ENCODE results near the gene TTBK1. TPM values are rescaled to one million over a fixed set of nuclear protein-coding genes. Genes with fewer than 3 reads are reported as not detected.

TTBK1 gene
- total RNA-seq, 1 experiment from 2014 or later, result 0.68 TPM

DNA sequence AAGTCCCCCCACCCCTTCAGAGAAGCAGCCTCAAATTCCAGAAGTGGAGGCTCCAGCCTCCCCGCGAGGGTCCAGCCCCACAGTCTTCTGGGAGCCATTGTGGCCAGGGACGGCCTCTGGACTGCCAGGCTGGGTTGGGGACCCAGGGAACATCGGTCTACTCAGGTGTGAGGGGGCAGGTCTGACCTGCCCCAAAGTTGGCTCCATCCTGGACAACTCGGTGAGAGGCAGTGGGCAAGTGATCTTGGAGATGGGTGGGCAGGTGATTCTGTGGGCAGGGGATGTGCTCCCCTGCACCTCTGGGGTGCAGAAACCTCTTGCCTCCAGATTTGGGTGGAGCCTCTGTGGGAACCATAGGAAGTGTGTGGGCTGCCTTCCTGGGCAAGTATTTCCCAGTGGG lies 42.6 kb downstream of the TTBK1 start (continued):
- TF ChIP-seq, protein P1, sequence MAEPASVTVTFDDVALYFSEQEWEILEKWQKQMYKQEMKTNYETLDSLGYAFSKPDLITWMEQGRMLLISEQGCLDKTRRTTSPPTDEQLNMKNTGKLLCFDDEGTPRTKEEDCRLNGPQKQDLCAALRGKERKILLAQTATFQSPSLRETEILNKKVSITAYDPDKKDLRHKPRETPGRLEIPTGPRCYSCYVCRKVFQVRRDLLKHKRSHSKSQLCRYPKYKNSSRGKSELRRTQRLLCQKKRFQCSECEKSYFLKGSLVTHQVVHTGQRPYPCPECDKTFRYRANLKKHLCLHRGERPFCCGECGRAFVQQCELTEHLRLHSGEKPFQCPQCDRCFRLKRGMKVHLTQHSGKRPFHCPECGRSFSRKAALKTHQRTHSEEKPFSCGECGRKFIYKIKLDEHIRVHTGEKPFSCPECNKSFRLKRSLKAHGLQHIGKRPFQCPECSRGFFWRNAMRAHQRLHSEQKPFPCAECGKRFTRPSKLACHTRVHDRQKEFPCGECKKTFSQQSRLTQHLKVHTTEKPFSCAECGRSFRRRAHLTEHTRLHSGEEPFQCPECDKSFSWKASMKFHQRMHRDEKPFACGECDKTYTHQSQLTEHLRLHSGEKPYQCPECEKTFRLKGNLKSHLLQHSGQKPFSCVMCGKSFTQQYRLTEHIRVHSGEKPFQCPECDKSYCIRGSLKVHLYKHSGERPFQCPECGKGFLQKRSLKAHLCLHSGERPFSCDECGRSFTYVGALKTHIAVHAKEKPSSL (CRISPR knock-in tag; conservative IDR thresholded peaks at IDR 0.05), result no peak
- TF ChIP-seq GTF2I (CRISPR knock-in tag; conservative IDR thresholded peaks at IDR 0.05), result no peak

GRCh38 chr6:43286456-43286979 lies 43.2 kb downstream of the TTBK1 start:
- Mint-ChIP-seq H3K27me3 (ENCODE audit: low read depth) (peaks cover 23% of the 10 kb centered on the region), H3K27ac (no peak overlapping the region), H3K4me1 (peaks cover 7% of the 10 kb centered on the region), H3K36me3 (no peaks in the 10 kb centered on the region), H3K4me3 (no peak overlapping the region), H3K9me3 (no peaks in the 10 kb centered on the region)
- ChIA-PET POLR2A (interaction anchor here (1.1 to 1.7 kb wide), 3 partner anchors 11 to 211 kb away, joined by 3 to 8 read pairs (median 6); partner anchors contain the start of genes CUL9, PTK7 and SLC22A7), CTCF (interaction anchor here (1.0 to 3.7 kb wide), 22 partner anchors 8 to 210 kb away, joined by 3 to 53 read pairs (median 6); partner anchors contain the start of genes CRIP3, DNPH1, SLC22A7 and ZNF318)
- DNase-seq (ENCODE audit: low spot score), result no peak
- TF ChIP-seq CBFB (CRISPR knock-in tag; IDR thresholded peaks at IDR 0.05; ENCODE audit: low read depth) (no peak), AR (CRISPR knock-in tag; IDR thresholded peaks at IDR 0.05) (no peak), E2F4 (CRISPR knock-in tag; IDR thresholded peaks at IDR 0.05; ENCODE audit: borderline replicate concordance, low read depth) (no peak), ATF2 (CRISPR knock-in tag; IDR thresholded peaks at IDR 0.05; ENCODE audit: borderline replicate concordance, low read depth) (no peak), GRHL2 (CRISPR knock-in tag; IDR thresholded peaks at IDR 0.05; ENCODE audit: insufficient replicate concordance, severe bottlenecking) (no peak), E2F5 (CRISPR knock-in tag; IDR thresholded peaks at IDR 0.05) (no peak), NFYB (CRISPR knock-in tag; conservative IDR thresholded peaks at IDR 0.05; ENCODE audit: low read depth) (no peak), RELA (CRISPR knock-in tag; IDR thresholded peaks at IDR 0.05; ENCODE audit: borderline replicate concordance) (no peak), RORB (CRISPR knock-in tag; IDR thresholded peaks at IDR 0.05) (no peak), ATF3 (CRISPR knock-in tag; conservative IDR thresholded peaks at IDR 0.05) (no peak), ZMAT4 (CRISPR knock-in tag; IDR thresholded peaks at IDR 0.05) (no peak)
- TF ChIP-seq, protein P2, sequence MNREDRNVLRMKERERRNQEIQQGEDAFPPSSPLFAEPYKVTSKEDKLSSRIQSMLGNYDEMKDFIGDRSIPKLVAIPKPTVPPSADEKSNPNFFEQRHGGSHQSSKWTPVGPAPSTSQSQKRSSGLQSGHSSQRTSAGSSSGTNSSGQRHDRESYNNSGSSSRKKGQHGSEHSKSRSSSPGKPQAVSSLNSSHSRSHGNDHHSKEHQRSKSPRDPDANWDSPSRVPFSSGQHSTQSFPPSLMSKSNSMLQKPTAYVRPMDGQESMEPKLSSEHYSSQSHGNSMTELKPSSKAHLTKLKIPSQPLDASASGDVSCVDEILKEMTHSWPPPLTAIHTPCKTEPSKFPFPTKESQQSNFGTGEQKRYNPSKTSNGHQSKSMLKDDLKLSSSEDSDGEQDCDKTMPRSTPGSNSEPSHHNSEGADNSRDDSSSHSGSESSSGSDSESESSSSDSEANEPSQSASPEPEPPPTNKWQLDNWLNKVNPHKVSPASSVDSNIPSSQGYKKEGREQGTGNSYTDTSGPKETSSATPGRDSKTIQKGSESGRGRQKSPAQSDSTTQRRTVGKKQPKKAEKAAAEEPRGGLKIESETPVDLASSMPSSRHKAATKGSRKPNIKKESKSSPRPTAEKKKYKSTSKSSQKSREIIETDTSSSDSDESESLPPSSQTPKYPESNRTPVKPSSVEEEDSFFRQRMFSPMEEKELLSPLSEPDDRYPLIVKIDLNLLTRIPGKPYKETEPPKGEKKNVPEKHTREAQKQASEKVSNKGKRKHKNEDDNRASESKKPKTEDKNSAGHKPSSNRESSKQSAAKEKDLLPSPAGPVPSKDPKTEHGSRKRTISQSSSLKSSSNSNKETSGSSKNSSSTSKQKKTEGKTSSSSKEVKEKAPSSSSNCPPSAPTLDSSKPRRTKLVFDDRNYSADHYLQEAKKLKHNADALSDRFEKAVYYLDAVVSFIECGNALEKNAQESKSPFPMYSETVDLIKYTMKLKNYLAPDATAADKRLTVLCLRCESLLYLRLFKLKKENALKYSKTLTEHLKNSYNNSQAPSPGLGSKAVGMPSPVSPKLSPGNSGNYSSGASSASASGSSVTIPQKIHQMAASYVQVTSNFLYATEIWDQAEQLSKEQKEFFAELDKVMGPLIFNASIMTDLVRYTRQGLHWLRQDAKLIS (CRISPR knock-in tag; IDR thresholded peaks at IDR 0.05; ENCODE audit: borderline replicate concordance), result no peak
- TF ChIP-seq, protein P3, sequence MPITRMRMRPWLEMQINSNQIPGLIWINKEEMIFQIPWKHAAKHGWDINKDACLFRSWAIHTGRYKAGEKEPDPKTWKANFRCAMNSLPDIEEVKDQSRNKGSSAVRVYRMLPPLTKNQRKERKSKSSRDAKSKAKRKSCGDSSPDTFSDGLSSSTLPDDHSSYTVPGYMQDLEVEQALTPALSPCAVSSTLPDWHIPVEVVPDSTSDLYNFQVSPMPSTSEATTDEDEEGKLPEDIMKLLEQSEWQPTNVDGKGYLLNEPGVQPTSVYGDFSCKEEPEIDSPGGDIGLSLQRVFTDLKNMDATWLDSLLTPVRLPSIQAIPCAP (CRISPR knock-in tag; IDR thresholded peaks at IDR 0.05), result no peak
- TF ChIP-seq, protein P4, sequence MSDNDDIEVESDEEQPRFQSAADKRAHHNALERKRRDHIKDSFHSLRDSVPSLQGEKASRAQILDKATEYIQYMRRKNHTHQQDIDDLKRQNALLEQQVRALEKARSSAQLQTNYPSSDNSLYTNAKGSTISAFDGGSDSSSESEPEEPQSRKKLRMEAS (CRISPR knock-in tag; IDR thresholded peaks at IDR 0.05), result no peak
- ATAC-seq, result no peak

All from WTC11 (cell line).